Measurements from ENCODE around the gene KLHL8.
"Not testable (repeated sequence)": the region's sequence is repeated elsewhere in the genome, so short reads cannot be mapped to it uniquely, and the experiment has no call there.

Gene KLHL8

DNA sequence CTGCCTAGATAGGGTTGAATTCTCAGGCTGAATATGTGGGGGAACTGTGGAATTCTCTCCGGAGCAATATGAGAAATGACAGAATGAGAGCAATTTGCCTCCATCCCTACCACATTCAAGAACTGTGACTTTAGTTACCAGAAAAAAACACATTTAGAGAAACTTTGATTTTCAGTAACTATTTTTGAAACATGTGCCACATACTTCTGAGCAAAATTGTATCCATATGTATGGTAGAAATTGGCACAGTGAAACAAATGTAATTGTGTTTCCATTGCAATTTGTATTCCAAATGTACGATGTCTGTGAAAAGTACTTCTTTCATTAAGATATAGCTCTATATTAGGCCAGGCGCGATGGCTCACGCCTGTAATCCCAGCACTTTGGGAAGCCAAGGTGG is 5.5 kb upstream of the KLHL8 start:
- no peak overlapping the region for H3K4me3 Mint-ChIP-seq
- peaks cover 11% of the 10 kb centered on the region for H3K4me1 Mint-ChIP-seq
- peaks cover 11% of the 10 kb centered on the region for H3K27me3 Mint-ChIP-seq (ENCODE audit: low read depth)
- TF ChIP-seq, protein P1, sequence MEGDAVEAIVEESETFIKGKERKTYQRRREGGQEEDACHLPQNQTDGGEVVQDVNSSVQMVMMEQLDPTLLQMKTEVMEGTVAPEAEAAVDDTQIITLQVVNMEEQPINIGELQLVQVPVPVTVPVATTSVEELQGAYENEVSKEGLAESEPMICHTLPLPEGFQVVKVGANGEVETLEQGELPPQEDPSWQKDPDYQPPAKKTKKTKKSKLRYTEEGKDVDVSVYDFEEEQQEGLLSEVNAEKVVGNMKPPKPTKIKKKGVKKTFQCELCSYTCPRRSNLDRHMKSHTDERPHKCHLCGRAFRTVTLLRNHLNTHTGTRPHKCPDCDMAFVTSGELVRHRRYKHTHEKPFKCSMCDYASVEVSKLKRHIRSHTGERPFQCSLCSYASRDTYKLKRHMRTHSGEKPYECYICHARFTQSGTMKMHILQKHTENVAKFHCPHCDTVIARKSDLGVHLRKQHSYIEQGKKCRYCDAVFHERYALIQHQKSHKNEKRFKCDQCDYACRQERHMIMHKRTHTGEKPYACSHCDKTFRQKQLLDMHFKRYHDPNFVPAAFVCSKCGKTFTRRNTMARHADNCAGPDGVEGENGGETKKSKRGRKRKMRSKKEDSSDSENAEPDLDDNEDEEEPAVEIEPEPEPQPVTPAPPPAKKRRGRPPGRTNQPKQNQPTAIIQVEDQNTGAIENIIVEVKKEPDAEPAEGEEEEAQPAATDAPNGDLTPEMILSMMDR (IDR thresholded peaks at IDR 0.05; ENCODE audit: unreplicated experiment in 3 of 3) = no peak
- no peak overlapping the region for H3K27ac Mint-ChIP-seq
- H3K36me3 Mint-ChIP-seq (ENCODE audit: low read depth) = no peaks in the 10 kb centered on the region
- no peaks in the 10 kb centered on the region for H3K9me3 Mint-ChIP-seq

DNA sequence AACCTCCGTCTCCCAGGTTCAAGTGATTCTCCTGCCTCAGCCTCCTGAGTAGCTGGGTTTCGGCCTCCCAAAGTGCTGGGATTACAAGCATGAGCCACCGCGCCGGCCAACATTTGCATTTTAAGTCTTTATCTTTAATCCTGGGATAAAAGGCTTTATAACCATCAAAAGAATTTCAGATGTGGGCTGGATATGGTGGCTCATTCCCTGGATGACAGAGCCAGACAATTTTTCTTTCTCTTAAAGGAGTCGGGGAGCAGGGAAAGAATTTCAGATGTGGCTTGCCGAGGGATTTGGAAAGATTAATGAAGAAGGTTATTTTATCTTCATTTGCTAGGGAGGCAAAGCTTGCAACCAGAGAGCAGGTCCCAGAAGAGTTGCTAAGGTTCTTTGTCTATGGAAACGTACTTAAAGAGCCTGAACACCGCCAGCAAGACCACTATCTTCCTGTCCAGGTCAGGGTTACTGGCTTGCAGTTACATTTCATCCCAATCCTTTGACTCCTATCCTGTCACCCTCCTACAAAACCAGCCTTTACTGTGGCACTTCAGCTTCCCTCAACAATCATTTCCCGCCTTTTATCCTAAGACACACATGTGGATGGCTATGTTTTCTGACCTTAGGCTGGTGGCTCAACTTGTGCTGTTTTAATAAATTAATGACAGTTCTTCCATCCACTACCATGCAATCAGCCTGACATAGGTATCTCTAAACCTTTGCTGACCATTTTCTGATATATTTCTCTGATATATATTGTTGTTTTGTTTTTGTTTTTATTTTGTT is 3.9 kb upstream of the KLHL8 start:
- H3K9me3 Mint-ChIP-seq = no peaks in the 10 kb centered on the region
- TF ChIP-seq, protein P1 (IDR thresholded peaks at IDR 0.05; ENCODE audit: unreplicated experiment in 3 of 3) = no peak
- peaks cover 7% of the 10 kb centered on the region for H3K27me3 Mint-ChIP-seq (ENCODE audit: low read depth)
- H3K4me1 Mint-ChIP-seq = peaks cover 12% of the 10 kb centered on the region
- peak overlapping the region in 2 of 3 experiments; percentile 28 to 51 for H3K27ac Mint-ChIP-seq
- no peaks in the 10 kb centered on the region for H3K36me3 Mint-ChIP-seq (ENCODE audit: low read depth)
- H3K4me3 Mint-ChIP-seq = no peak overlapping the region

DNA sequence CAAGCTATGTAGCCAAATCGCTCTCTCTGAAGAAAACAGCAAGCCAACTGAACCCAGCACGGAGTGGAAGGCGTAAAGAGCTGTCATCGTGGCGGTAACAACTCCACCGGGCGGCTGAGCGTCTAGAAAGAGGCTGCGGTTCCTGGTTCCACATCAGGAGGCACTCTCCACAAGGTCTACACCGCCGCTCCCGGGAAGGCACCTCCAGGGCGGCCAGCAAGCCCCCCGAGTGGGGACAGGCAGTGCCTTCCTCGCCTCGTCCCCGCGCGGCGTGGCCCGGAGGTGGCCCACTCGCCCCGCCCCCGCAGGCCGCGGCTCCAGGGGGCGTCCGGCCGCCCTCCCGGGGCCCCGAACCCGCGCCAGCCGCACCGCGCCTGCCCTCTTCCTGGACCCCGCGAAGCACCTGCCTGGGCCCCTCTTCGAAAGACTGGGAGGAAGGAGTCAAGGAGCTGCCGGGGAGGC is 755 bp downstream of the KLHL8 start:
- no peaks in the 10 kb centered on the region for H3K36me3 Mint-ChIP-seq (ENCODE audit: low read depth)
- H3K27me3 Mint-ChIP-seq (ENCODE audit: low read depth) = peaks cover 7% of the 10 kb centered on the region
- peak overlapping the region; percentile 86 to 98 (median 97) for H3K4me3 Mint-ChIP-seq
- peak overlapping the region; percentile 70 to 95 (median 88) for H3K27ac Mint-ChIP-seq
- H3K4me1 Mint-ChIP-seq = peaks cover 6% of the 10 kb centered on the region
- no peaks in the 10 kb centered on the region for H3K9me3 Mint-ChIP-seq
- TF ChIP-seq, protein P1 (IDR thresholded peaks at IDR 0.05; ENCODE audit: unreplicated experiment in 3 of 3) = peak; percentile 10 to 38 (median 34)

DNA sequence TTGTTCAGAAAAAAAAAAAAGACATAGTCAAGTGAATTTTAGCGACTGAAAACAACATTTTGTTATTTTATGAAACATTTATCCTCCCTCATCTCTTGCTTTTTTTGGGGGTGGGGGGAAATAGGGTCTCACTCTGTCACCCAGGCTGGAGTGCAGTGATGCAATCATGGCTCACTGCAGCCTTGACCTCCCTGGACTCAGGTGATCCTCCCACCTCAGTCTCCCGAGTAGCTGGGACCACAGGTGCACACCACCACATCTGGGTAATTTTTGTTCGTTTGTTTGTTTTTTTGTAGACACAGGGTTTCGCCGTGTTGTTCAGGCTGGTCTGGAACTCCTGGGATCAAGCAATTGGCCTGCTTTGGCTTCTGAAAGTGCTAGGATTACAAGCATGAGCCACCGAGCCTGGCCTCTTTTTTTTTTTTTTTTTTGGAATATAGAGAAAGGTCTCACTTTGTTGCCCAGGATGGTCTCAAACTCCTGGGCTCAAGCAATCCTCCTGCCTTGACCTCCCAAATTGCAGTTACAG is 3.1 kb downstream of the KLHL8 start:
- H3K27me3 Mint-ChIP-seq (ENCODE audit: low read depth); H3K36me3 Mint-ChIP-seq (ENCODE audit: low read depth): not testable (repeated sequence)

DNA sequence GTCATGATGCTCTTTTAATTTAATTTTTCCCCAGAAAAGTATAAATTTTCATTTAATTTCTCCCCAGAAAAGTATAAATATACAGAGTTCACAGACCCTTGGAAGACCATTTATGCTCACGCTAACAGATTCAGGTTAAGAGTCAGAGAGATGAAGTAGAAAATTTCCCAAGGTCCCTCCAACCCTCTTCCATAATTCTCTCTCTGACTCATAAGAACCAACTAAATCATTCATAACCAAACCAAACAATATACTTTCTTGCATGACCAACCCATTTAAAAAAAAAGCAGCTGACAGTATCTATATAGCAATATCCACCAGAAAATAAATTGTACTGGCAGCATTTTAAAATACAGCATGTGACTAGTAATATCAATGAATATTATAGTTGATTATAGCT is 3.9 kb downstream of the KLHL8 start:
- Mint-ChIP-seq H3K27me3 (ENCODE audit: low read depth) (no peaks in the 10 kb centered on the region), H3K9me3 (no peaks in the 10 kb centered on the region), H3K4me3 (peak overlapping the region in 1 of 3 experiments; percentile 1), H3K4me1 (peaks cover 14% of the 10 kb centered on the region), H3K27ac (no peak overlapping the region), H3K36me3 (ENCODE audit: low read depth) (no peaks in the 10 kb centered on the region)
- TF ChIP-seq, protein P1 (IDR thresholded peaks at IDR 0.05; ENCODE audit: unreplicated experiment in 3 of 3) = no peak

More for the DNA sequence above, 3.1 kb downstream of the KLHL8 start:
- not testable (repeated sequence) for H3K9me3 Mint-ChIP-seq, H3K27ac Mint-ChIP-seq
- H3K4me1 Mint-ChIP-seq = peaks cover 12% of the 10 kb centered on the region
- H3K4me3 Mint-ChIP-seq = peak overlapping the region in 1 of 3 experiments; percentile 13

DNA sequence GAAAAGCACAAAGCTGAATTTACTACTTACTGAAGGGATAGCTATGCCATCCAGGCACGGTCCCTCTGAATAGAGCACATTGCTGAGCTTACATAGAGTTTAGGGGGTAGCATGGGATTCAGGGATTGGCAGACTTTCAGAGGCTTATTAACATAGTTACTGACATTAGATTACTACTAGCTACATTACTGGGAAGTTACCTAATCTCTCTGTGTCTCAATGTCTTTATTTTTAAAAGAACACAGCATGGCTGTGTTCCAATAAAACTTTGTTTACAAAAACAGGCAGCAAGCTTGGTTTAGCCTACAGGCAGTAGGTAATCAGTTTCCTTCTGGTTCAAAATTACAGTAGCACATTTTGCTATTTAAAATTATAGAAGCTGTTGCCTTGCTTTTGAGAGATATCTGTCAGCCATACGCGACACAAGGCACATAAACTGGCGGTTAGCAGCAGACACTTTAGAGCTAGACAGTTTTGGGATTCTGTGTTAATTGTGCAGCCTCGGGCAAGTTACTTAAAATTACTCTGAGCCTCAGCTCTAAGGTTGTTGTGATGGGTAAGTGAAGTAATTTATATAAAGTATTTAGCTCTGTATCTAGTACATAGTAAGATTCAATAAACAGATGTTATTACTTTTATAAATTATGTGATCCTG is 6.9 kb downstream of the KLHL8 start:
- H3K4me1 Mint-ChIP-seq = peaks cover 10% of the 10 kb centered on the region
- TF ChIP-seq, protein P1 (IDR thresholded peaks at IDR 0.05; ENCODE audit: unreplicated experiment in 3 of 3) = no peak
- H3K4me3 Mint-ChIP-seq = no peak overlapping the region
- no peaks in the 10 kb centered on the region for H3K9me3 Mint-ChIP-seq
- H3K36me3 Mint-ChIP-seq (ENCODE audit: low read depth) = peaks cover under 1% of the 10 kb centered on the region
- H3K27ac Mint-ChIP-seq = no peak overlapping the region
- H3K27me3 Mint-ChIP-seq (ENCODE audit: low read depth) = no peaks in the 10 kb centered on the region

Data from nephron (organoid).